Measurements from ENCODE around the gene ACAA2.

The ACAA2 gene

DNA sequence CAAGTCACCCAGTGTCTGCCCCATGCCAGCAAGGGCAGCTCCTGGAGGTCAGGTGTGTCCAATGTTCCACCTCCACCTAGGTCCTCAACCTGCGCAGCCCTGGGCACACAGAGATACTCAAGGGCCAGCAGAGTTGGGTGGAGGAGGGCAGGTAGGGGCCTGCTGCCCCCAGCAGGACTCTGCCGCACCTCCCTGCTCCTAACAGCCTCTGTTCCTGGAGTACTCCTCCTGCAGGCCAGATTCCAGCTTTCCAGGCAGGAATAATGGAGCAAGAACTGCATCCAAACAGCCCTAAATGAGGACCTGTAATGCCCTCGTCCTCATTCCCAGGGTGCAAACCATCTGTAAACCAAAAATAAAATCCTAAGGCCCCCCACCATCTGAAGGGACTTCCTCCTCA, 44.4 kb upstream of the ACAA2 start:
- no peak for TF ChIP-seq CTCF (IDR thresholded peaks at IDR 0.05; ENCODE audit: control extremely low read depth, extremely low read depth, low read depth, missing control alignments)
- CTCF ChIA-PET: interaction anchor here (0.8 to 6.5 kb wide), 24 partner anchors 8 to 1169 kb away, joined by 3 to 103 read pairs (median 4); no protein-coding TSS in a partner anchor
- no peak for DNase-seq (ENCODE audit: extremely low spot score)
- POLR2A ChIA-PET: no interaction called here

- no peak for TF ChIP-seq CTCF (IDR thresholded peaks at IDR 0.05; ENCODE audit: control extremely low read depth, extremely low read depth, low read depth, missing control alignments)
- no peak for DNase-seq (ENCODE audit: extremely low spot score)
- POLR2A ChIA-PET: no interaction called here
- CTCF ChIA-PET: interaction anchor here (0.6 to 3.4 kb wide), 2 partner anchors 296 to 346 kb away, joined by 3 to 23 read pairs; no protein-coding TSS in a partner anchor
These were observed 43.2 kb upstream of the ACAA2 start for GRCh38 chr18:49856496-49856895.

DNA sequence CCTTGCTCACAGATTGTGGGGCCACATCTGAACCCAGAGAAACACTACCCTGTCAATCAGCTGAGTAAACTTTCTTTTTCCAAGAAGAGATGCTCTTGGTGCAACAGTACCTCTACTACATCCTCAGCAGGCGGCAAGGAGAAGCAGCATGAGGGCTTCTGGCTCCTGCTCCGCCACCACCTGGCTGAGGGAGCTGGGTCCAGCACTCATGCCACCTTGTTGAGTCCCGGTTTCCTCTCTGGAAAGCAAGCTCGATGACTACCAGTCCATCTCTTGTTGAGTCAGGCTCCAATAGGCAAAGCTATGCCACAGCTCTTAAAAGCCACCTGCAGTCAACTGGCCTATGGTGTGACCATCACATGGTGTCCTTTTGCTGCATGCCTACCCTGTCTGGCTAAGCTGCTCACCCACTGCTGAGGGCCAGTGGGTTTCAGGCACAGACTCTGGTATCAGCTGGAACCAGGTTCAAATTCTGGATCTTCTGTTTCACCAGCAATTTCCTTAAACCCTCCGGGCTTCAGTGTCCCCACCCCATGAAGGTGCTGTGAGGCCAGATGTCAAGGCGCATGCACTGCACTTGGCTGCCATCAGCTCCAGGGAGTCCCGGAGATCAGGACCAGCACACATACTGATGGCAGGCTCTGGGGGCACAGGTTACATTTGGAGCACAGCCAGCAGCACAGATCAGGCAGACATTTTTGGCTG, 42.5 kb upstream of the ACAA2 start:
- ChIA-PET CTCF (interaction anchor here (1.3 to 3.4 kb wide), 3 partner anchors 10 to 346 kb away, joined by 3 to 23 read pairs (median 4); no protein-coding TSS in a partner anchor), POLR2A (no interaction called here)
- no peak for TF ChIP-seq CTCF (IDR thresholded peaks at IDR 0.05; ENCODE audit: control extremely low read depth, extremely low read depth, low read depth, missing control alignments)

DNA sequence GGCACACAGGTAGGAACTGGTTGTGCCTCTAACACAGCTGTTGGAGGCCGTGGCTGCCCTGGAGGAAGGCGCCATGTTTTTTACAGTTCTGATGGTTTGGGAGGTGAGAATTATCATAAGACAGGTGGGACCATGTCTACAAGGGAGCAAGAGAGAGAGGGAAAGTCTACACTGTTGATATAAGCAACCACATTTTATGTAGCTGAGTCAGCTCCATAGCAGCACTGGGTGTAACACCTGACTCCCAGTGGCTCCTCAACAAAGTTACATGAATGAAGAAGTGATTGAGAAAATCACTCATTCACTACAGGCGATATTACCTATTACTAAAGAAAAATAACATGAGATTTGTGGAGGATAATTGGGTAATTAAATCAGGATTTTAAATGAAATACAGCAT, 41.3 kb upstream of the ACAA2 start:
- no peak for DNase-seq (ENCODE audit: extremely low spot score)
- TF ChIP-seq CTCF (IDR thresholded peaks at IDR 0.05; ENCODE audit: control extremely low read depth, extremely low read depth, low read depth, missing control alignments): no peak
- POLR2A ChIA-PET: no interaction called here
- CTCF ChIA-PET: interaction anchor here (1.4 to 3.4 kb wide), 2 partner anchors 9 to 345 kb away, joined by 3 to 23 read pairs; no protein-coding TSS in a partner anchor

More for the DNA sequence above, 42.5 kb upstream of the ACAA2 start:
- no peak for DNase-seq (ENCODE audit: extremely low spot score)

- CTCF ChIA-PET: interaction anchor here (1.6 to 3.4 kb wide), 2 partner anchors 9 to 343 kb away, joined by 6 to 23 read pairs; no protein-coding TSS in a partner anchor
- no peak for TF ChIP-seq CTCF (IDR thresholded peaks at IDR 0.05; ENCODE audit: control extremely low read depth, extremely low read depth, low read depth, missing control alignments)
- DNase-seq (ENCODE audit: extremely low spot score): no peak
- POLR2A ChIA-PET: no interaction called here
These were observed 40.1 kb upstream of the ACAA2 start for GRCh38 chr18:49853436-49853835.

DNA sequence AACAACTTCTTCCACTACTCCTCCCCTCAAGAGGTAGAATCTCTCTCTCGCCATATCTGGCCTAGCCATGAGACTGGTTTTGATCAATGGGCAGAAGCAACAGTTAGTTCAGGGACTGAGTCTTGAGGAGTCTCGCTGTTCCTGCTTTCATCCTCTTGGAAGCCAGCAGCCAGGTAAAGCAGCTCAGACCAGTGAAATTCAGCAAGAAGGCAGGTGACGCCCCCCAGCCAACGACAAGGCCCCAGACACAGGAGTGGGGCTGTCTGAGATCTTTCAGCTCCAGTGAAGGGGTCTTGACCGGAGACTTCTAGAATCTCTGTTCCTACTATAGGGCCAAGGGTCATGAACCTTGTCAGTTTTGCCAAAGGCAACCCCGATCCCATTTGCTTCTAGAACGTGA, 39.7 kb upstream of the ACAA2 start:
- ChIA-PET CTCF (interaction anchor here (1.6 to 6.6 kb wide), 3 partner anchors 6 to 1126 kb away, joined by 3 to 43 read pairs (median 6); no protein-coding TSS in a partner anchor), POLR2A (no interaction called here)
- no peak for TF ChIP-seq CTCF (IDR thresholded peaks at IDR 0.05; ENCODE audit: control extremely low read depth, extremely low read depth, low read depth, missing control alignments)
- no peak for DNase-seq (ENCODE audit: extremely low spot score)
